ENCODE measurements around the gene TMEM178B.

The TMEM178B gene

GRCh38 chr7:141218941-141219340, 145.1 kb downstream of the TMEM178B start:
- Histone ChIP-seq H3K4me2 (ENCODE audit: low read length) (no peak overlapping the region), H3K9me2 (replicated peaks; ENCODE audit: control insufficient read depth, low read length) (no peaks in the 10 kb centered on the region), H3K27me3 (ENCODE audit: control insufficient read depth, low read length) (no peaks in the 10 kb centered on the region), H3K9me3 (ENCODE audit: control insufficient read depth, insufficient read depth, low read length) (no peaks in the 10 kb centered on the region), H3K79me2 (ENCODE audit: control insufficient read depth, low read length) (no peaks in the 10 kb centered on the region), H3K4me1 (ENCODE audit: control insufficient read depth, low read length) (no peaks in the 10 kb centered on the region), H3K4me3 (ENCODE audit: low read length) (no peak overlapping the region), H4K20me1 (ENCODE audit: control insufficient read depth, insufficient read depth, low read depth, low read length) (no peaks in the 10 kb centered on the region), H3K27ac (ENCODE audit: low read depth, low read length) (no peak overlapping the region), H3F3A (ENCODE audit: control insufficient read depth, insufficient read depth) (no peaks in the 10 kb centered on the region), H3K36me3 (ENCODE audit: control insufficient read depth, low read length) (no peaks in the 10 kb centered on the region)
- TF ChIP-seq EZH2phosphoT487 (IDR thresholded peaks at IDR 0.05; ENCODE audit: borderline replicate concordance, low read length) (no peak), CTCF (IDR thresholded peaks at IDR 0.05; ENCODE audit: low read depth, low read length, poor library complexity, severe bottlenecking) (no peak)

- Histone ChIP-seq H3K4me3 (ENCODE audit: low read length) (no peak overlapping the region), H3K9me2 (replicated peaks; ENCODE audit: control insufficient read depth, low read length) (no peaks in the 10 kb centered on the region), H3K9me3 (ENCODE audit: control insufficient read depth, insufficient read depth, low read length) (no peaks in the 10 kb centered on the region), H3F3A (ENCODE audit: control insufficient read depth, insufficient read depth) (no peaks in the 10 kb centered on the region), H3K36me3 (ENCODE audit: control insufficient read depth, low read length) (no peaks in the 10 kb centered on the region), H3K27ac (ENCODE audit: low read depth, low read length) (no peak overlapping the region), H4K20me1 (ENCODE audit: control insufficient read depth, insufficient read depth, low read depth, low read length) (no peaks in the 10 kb centered on the region), H3K4me2 (ENCODE audit: low read length) (no peak overlapping the region), H3K79me2 (ENCODE audit: control insufficient read depth, low read length) (no peaks in the 10 kb centered on the region), H3K4me1 (ENCODE audit: control insufficient read depth, low read length) (no peaks in the 10 kb centered on the region), H3K27me3 (ENCODE audit: control insufficient read depth, low read length) (no peaks in the 10 kb centered on the region)
- no peak for TF ChIP-seq EZH2phosphoT487 (IDR thresholded peaks at IDR 0.05; ENCODE audit: borderline replicate concordance, low read length)
- TF ChIP-seq CTCF (IDR thresholded peaks at IDR 0.05; ENCODE audit: low read depth, low read length, poor library complexity, severe bottlenecking) = peak; percentile 30
These were observed 146.5 kb downstream of the TMEM178B start for GRCh38 chr7:141220263-141220880.

- Histone ChIP-seq H3K27ac (ENCODE audit: low read depth, low read length) (no peak overlapping the region), H3K27me3 (ENCODE audit: control insufficient read depth, low read length) (no peaks in the 10 kb centered on the region), H3F3A (ENCODE audit: control insufficient read depth, insufficient read depth) (no peaks in the 10 kb centered on the region), H3K4me1 (ENCODE audit: control insufficient read depth, low read length) (no peaks in the 10 kb centered on the region), H4K20me1 (ENCODE audit: control insufficient read depth, insufficient read depth, low read depth, low read length) (no peaks in the 10 kb centered on the region), H3K79me2 (ENCODE audit: control insufficient read depth, low read length) (no peaks in the 10 kb centered on the region), H3K9me2 (replicated peaks; ENCODE audit: control insufficient read depth, low read length) (no peaks in the 10 kb centered on the region), H3K9me3 (ENCODE audit: control insufficient read depth, insufficient read depth, low read length) (no peaks in the 10 kb centered on the region), H3K36me3 (ENCODE audit: control insufficient read depth, low read length) (no peaks in the 10 kb centered on the region), H3K4me2 (ENCODE audit: low read length) (no peak overlapping the region), H3K4me3 (ENCODE audit: low read length) (no peak overlapping the region)
- TF ChIP-seq EZH2phosphoT487 (IDR thresholded peaks at IDR 0.05; ENCODE audit: borderline replicate concordance, low read length) = no peak
- TF ChIP-seq CTCF (IDR thresholded peaks at IDR 0.05; ENCODE audit: low read depth, low read length, poor library complexity, severe bottlenecking) = no peak
These were observed 147.2 kb downstream of the TMEM178B start for GRCh38 chr7:141221007-141221612.

Measured in DOHH2 (cell line).